Stomach (tissue), 4 donors: Measurements from ENCODE around the gene KSR2.

ENCODE experiments used
- POLR2A ChIP-seq, 4 donors: fragments of 450-650 bp; IDR thresholded peaks; one replicate each; pipeline ENCODE4 v1.6.1; 2016; ENCODE audit warnings: antibody characterized with exemption in 4 of 4, control low read depth in 2 of 4, mild to moderate bottlenecking in 1 of 4, moderate library complexity in 1 of 4
- TF ChIP-seq, protein P1 (sequence below), 7 experiments: fragments of 450-650 bp in 4 of 7; fragments of 200-600 bp in 3 of 7; sonication (generic) in 3 of 7; IDR thresholded peaks; one replicate each; pipeline ENCODE4 v1.5.1; 2016 to 2019; ENCODE audit warnings: antibody characterized with exemption in 7 of 7, control low read depth in 2 of 7, mild to moderate bottlenecking in 1 of 7

DNA sequence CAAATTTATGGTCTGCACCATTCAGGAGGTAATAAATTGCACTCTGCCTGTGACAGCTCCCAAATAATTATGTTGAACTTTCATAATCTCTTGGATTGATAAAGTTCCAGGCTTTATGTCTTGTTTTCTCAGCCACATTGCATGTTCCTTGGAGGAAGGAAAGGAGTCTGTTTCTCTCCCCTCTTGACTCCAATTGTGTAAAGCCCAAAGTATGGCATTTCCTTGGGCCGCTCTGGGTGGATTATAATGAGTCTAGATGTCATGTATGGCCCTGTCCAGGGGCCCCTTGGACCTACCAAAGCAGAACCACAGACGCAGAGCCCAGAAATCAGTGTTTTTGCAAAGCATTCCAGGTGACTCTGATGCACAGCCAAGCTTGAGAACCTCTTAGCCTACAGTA, 160.8 kb downstream of the KSR2 start:
- TF ChIP-seq, protein P1, sequence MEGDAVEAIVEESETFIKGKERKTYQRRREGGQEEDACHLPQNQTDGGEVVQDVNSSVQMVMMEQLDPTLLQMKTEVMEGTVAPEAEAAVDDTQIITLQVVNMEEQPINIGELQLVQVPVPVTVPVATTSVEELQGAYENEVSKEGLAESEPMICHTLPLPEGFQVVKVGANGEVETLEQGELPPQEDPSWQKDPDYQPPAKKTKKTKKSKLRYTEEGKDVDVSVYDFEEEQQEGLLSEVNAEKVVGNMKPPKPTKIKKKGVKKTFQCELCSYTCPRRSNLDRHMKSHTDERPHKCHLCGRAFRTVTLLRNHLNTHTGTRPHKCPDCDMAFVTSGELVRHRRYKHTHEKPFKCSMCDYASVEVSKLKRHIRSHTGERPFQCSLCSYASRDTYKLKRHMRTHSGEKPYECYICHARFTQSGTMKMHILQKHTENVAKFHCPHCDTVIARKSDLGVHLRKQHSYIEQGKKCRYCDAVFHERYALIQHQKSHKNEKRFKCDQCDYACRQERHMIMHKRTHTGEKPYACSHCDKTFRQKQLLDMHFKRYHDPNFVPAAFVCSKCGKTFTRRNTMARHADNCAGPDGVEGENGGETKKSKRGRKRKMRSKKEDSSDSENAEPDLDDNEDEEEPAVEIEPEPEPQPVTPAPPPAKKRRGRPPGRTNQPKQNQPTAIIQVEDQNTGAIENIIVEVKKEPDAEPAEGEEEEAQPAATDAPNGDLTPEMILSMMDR (IDR thresholded peaks at IDR 0.05), result no peak
- no peak for TF ChIP-seq POLR2A (IDR thresholded peaks at IDR 0.05)
